Breast epithelium (tissue), 3 donors: ENCODE data around the gene AFF3.

Source experiments
- CTCF ChIP-seq, 3 donors: fragments of 450-650 bp; IDR thresholded peaks; one replicate each; pipeline ENCODE4 v1.5.1; 2016 to 2017; ENCODE audit warnings: antibody characterized with exemption in 3 of 3, mild to moderate bottlenecking in 3 of 3, moderate library complexity in 3 of 3
- POLR2A ChIP-seq: fragments of 450-650 bp; IDR thresholded peaks from one replicate; pipeline ENCODE4 v1.6.1; 2016; ENCODE audit warnings: antibody characterized with exemption, mild to moderate bottlenecking, moderate library complexity
- POLR2AphosphoS5 ChIP-seq, 3 donors: sonication (generic); formaldehyde crosslinking; IDR thresholded peaks; one replicate each; pipeline ENCODE4 v1.6.1; 2017; ENCODE audit warnings: antibody characterized with exemption in 3 of 3

GRCh38 chr2:100119235-100119634 lies 23.2 kb downstream of the AFF3 start:
- TF ChIP-seq CTCF (IDR thresholded peaks at IDR 0.05) (no peak), POLR2A (no peak), POLR2AphosphoS5 (IDR thresholded peaks at IDR 0.05) (no peak)
